DOHH2 (cell line): Measurements from ENCODE around the gene ZNF93.
"Not testable (repeated sequence)": the region's sequence is repeated elsewhere in the genome, so short reads cannot be mapped to it uniquely, and the experiment has no call there.

ENCODE experiments used
- H3F3A ChIP-seq: fragments of 200-600 bp; sonication (generic), shearing (Covaris generic); 2 replicates; pipeline ENCODE4 v1.6.0; 2016; ENCODE audit warnings: antibody characterized with exemption, mild to moderate bottlenecking; ENCODE audit not compliant: control insufficient read depth, insufficient read depth
- H3K27ac ChIP-seq: fragments of 200-600 bp; sonication (generic); 2 replicates; pipeline ENCODE4 v1.5.1; 2014; ENCODE audit warnings: low read depth, mild to moderate bottlenecking, low read length, moderate library complexity
- H3K27me3 ChIP-seq: fragments of 200-600 bp; sonication (generic); 2 replicates; pipeline ENCODE4 v1.6.1; 2014; ENCODE audit warnings: mild to moderate bottlenecking, low read length, mixed read lengths; ENCODE audit not compliant: control insufficient read depth
- H3K36me3 ChIP-seq: fragments of 200-600 bp; sonication (generic); 2 replicates; pipeline ENCODE4 v1.6.1; 2014; ENCODE audit warnings: mild to moderate bottlenecking, low read length, moderate library complexity, mixed read lengths; ENCODE audit not compliant: control insufficient read depth
- H3K4me1 ChIP-seq: fragments of 200-600 bp; sonication (generic); 2 replicates; pipeline ENCODE4 v1.6.1; 2014; ENCODE audit warnings: mild to moderate bottlenecking, low read length, mixed read lengths; ENCODE audit not compliant: control insufficient read depth
- H3K4me2 ChIP-seq: fragments of 200-600 bp; sonication (generic); 2 replicates; pipeline ENCODE4 v1.6.0; 2014; ENCODE audit warnings: mild to moderate bottlenecking, low read length, moderate library complexity
- H3K4me3 ChIP-seq: fragments of 200-600 bp; sonication (generic); 2 replicates; pipeline ENCODE4 v1.5.1; 2014; ENCODE audit warnings: mild to moderate bottlenecking, low read length, mixed read lengths
- H3K79me2 ChIP-seq: fragments of 200-600 bp; sonication (generic); 2 replicates; pipeline ENCODE4 v1.6.1; 2014; ENCODE audit warnings: mild to moderate bottlenecking, low read length, mixed read lengths; ENCODE audit not compliant: control insufficient read depth
- H3K9me2 ChIP-seq: fragments of 200-600 bp; sonication (generic); replicated peaks from 2 replicates; pipeline ENCODE4 v1.6.1; 2014; ENCODE audit warnings: mild to moderate bottlenecking, low read length, mixed read lengths; ENCODE audit not compliant: control insufficient read depth
- H3K9me3 ChIP-seq: fragments of 200-600 bp; sonication (generic); 2 replicates; pipeline ENCODE4 v1.6.1; 2014; ENCODE audit warnings: antibody characterized with exemption, low read length, mixed read lengths; ENCODE audit not compliant: control insufficient read depth, insufficient read depth
- H4K20me1 ChIP-seq: fragments of 200-600 bp; sonication (generic); 2 replicates; pipeline ENCODE4 v1.6.0; 2014; ENCODE audit warnings: low read depth, mild to moderate bottlenecking, antibody characterized with exemption, low read length, moderate library complexity; ENCODE audit not compliant: control insufficient read depth, insufficient read depth
- EZH2phosphoT487 ChIP-seq: fragments of 200-600 bp; sonication (generic); IDR thresholded peaks from 2 replicates; pipeline ENCODE4 v1.6.1; 2017; ENCODE audit warnings: borderline replicate concordance, mild to moderate bottlenecking, antibody characterized with exemption, low read length, moderate library complexity, mixed read lengths
- TF ChIP-seq, protein P1 (sequence below): fragments of 200-600 bp; sonication (generic); IDR thresholded peaks from one replicate; pipeline ENCODE4 v1.5.1; 2014; ENCODE audit warnings: antibody characterized with exemption, mild to moderate bottlenecking, low read depth, low read length; ENCODE audit not compliant: poor library complexity, severe bottlenecking

Gene ZNF93

DNA sequence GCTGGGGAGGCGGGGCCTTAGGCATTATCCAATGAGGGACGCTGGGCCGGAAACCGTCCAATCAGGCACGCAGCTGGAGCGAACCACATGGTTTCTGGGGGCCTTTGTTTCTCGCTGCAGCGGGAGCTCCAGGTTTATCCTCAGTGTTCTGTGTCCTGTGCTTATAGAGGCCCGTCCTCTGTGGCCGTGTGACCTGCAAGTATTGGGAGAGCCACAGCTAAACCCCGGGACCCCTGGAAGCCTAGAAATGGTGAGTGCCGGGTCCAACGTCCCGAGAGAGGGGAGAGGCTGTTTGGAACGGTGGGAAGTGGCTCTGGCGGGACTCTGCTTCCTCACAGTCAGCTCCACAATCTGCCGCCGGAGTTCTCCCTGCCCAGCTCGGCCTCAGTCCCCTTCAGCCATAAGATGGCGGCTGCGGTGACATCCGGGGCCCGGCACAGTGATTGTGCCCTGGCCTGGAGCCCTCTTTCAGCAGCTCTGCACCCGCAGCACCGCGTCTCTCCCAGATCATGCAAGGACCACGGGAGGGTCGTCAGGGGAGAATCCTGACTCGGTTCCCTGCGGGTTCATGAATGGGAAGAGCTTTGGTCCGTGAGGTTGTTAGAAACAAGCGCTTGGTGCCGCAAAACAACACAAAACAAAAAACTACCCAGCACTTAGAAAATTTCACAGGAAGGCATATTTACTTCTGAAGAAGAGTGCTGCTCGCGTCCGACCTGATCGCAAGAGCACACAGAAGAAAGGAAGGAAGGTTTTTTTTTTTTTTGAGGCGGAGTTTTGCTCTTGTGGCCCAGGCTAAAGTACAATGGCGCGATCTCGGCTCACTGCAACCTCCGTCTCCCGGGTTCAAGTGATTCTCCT lies 34.8 kb upstream of the ZNF93 start, which contains the start of gene ZNF253:
ZNF253 (plus strand) TSS at position 133 of the 861 bp plus-strand sequence; CDS start at position 248, 115 bp downstream.
- Histone ChIP-seq H3K4me2 (peak within 1 kb of the TSS; percentile 82), H3K27me3 (no peaks in the 10 kb centered on the region), H4K20me1 (no peaks in the 10 kb centered on the region), H3K4me3 (peak within 1 kb of the TSS; percentile 97), H3K36me3 (peaks cover 40% of the 10 kb centered on the region), H3K27ac (peak within 1 kb of the TSS; percentile 84), H3K4me1 (peaks cover 12% of the 10 kb centered on the region), H3K79me2 (peaks cover 50% of the 10 kb centered on the region), H3F3A (no peaks in the 10 kb centered on the region), H3K9me2 (no peaks in the 10 kb centered on the region), H3K9me3 (peaks cover 24% of the 10 kb centered on the region)
- TF ChIP-seq, protein P1, sequence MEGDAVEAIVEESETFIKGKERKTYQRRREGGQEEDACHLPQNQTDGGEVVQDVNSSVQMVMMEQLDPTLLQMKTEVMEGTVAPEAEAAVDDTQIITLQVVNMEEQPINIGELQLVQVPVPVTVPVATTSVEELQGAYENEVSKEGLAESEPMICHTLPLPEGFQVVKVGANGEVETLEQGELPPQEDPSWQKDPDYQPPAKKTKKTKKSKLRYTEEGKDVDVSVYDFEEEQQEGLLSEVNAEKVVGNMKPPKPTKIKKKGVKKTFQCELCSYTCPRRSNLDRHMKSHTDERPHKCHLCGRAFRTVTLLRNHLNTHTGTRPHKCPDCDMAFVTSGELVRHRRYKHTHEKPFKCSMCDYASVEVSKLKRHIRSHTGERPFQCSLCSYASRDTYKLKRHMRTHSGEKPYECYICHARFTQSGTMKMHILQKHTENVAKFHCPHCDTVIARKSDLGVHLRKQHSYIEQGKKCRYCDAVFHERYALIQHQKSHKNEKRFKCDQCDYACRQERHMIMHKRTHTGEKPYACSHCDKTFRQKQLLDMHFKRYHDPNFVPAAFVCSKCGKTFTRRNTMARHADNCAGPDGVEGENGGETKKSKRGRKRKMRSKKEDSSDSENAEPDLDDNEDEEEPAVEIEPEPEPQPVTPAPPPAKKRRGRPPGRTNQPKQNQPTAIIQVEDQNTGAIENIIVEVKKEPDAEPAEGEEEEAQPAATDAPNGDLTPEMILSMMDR, result peak; percentile 24
- TF ChIP-seq EZH2phosphoT487, result no peak

DNA sequence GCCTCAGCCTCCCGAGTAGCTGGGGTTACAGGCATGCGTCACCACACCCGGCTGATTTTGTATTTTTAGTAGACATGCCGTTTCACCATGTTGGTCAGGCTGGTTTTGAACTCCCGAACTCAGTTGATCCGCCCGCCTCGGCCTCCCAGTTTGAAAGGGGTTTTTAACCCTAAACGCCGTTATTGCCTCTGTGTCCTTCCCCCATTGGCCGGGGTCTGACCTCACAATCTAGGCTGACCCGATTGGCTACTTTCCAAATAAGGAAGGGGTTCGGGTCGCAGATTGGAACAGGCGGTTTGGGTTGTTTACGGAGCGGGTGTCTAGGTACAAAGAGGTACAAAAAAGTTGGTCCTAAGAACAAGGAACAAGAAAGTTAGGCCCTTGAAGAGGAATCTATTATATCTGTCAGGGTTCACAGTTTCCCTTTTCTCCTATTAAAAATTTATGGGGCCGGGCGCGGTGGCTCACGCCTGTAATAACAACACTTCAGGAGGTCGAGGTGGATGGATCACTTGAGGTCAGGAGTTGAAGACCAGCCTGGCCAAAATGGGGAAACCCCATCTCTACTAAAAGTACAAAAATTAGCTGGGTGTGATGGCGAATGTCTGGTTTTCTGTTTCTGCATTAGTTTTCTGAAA lies 34.0 kb upstream of the ZNF93 start:
- peaks cover 48% of the 10 kb centered on the region for H3K36me3 ChIP-seq
- H3K9me2 ChIP-seq, result no peaks in the 10 kb centered on the region
- peak overlapping the region; percentile 82 for H3K4me2 ChIP-seq
- H3K9me3 ChIP-seq, result peaks cover 26% of the 10 kb centered on the region
- peaks cover 12% of the 10 kb centered on the region for H3K4me1 ChIP-seq
- TF ChIP-seq, protein P1, result no peak
- TF ChIP-seq EZH2phosphoT487, result no peak
- H3K4me3 ChIP-seq, result peak overlapping the region; percentile 97
- no peaks in the 10 kb centered on the region for H4K20me1 ChIP-seq
- H3K27me3 ChIP-seq, result no peaks in the 10 kb centered on the region
- H3K79me2 ChIP-seq, result peaks cover 58% of the 10 kb centered on the region
- no peaks in the 10 kb centered on the region for H3F3A ChIP-seq
- peak overlapping the region; percentile 84 for H3K27ac ChIP-seq

DNA sequence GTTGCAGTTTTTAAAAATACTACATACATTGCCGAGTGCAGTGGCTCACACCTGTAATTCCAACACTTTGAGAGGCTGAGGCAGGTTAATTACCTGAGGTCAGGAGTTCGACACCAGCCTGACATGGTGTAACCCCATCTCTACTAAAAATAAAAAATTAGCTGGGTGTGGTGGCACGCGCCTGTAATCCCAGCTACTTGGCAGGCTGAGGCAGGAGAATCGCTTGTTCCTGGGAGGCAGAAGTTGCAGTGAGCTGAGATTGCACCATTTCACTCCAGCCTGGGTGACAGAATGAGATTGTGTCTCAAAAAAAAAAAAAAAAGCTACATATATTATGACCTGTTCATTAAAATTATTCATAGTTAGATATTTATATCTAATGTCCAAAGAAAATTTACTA lies 30.7 kb upstream of the ZNF93 start:
- peaks cover 32% of the 10 kb centered on the region for H3K9me3 ChIP-seq
- H3K9me2 ChIP-seq, H3K4me3 ChIP-seq, H4K20me1 ChIP-seq, H3K27me3 ChIP-seq, H3K27ac ChIP-seq, H3K4me2 ChIP-seq, H3F3A ChIP-seq: not testable (repeated sequence)
- peaks cover 87% of the 10 kb centered on the region for H3K79me2 ChIP-seq
- H3K4me1 ChIP-seq, result peaks cover 12% of the 10 kb centered on the region
- peaks cover 75% of the 10 kb centered on the region for H3K36me3 ChIP-seq

DNA sequence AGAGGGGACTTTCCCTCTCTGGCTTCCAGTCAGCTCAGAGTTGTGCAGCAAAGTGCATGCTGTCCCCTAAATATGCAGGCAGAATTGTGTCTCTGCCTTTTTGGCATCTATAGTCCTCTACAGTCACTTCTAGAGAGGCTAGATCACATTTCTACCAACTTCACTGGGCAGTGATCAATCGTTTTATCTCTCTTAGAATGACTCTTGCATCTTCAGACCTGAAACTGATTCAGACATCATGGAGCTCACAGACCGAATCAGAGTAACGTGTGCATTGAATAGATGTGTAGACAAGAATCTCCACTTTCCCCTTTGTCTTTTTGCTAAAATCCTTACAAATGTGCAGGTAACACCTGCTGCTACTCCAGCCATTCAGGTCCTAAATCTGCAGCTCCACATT lies 28.8 kb upstream of the ZNF93 start:
- Histone ChIP-seq H3K36me3 (peaks cover 66% of the 10 kb centered on the region), H3K27me3 (no peaks in the 10 kb centered on the region), H3K79me2 (peaks cover 89% of the 10 kb centered on the region), H3K9me3 (peaks cover 31% of the 10 kb centered on the region), H3K4me3 (no peak overlapping the region), H3F3A (no peaks in the 10 kb centered on the region), H3K9me2 (no peaks in the 10 kb centered on the region), H4K20me1 (no peaks in the 10 kb centered on the region), H3K27ac (no peak overlapping the region), H3K4me2 (no peak overlapping the region), H3K4me1 (peaks cover 7% of the 10 kb centered on the region)
- TF ChIP-seq, protein P1, result no peak
- no peak for TF ChIP-seq EZH2phosphoT487
